Fibroblast of lung (primary cell): ENCODE measurements around the gene SCN1A. TPM values are rescaled to one million over a fixed set of nuclear protein-coding genes. Genes with fewer than 3 reads are reported as not detected.
A peak's percentile ranks its signal among the peaks of the same experiment; 100 is the strongest.

Experiments
- DNase-seq, 2 donors: peaks; one replicate each; pipeline versions ENCODE4 v3.0.0 to v3.0.0-alpha.2; 2010; ENCODE audit warnings: low read depth in 2 of 2
- H2AFZ ChIP-seq: 2 replicates; pipeline ENCODE4 v1.5.1; 2012; ENCODE audit warnings: low read length, control low read depth, inconsistent platforms
- H3K27ac ChIP-seq: 2 replicates; pipeline ENCODE4 v1.5.1; 2011; ENCODE audit warnings: low read length, control low read depth; ENCODE audit not compliant: insufficient read depth
- H3K27me3 ChIP-seq: 2 replicates; pipeline ENCODE4 v1.5.1; 2011; ENCODE audit warnings: mild to moderate bottlenecking, low read length; ENCODE audit not compliant: control insufficient read depth, insufficient read depth
- H3K36me3 ChIP-seq: 2 replicates; pipeline ENCODE4 v1.5.1; 2011; ENCODE audit warnings: low read length; ENCODE audit not compliant: control insufficient read depth, insufficient read depth
- H3K4me1 ChIP-seq: 2 replicates; pipeline ENCODE4 v1.5.1; 2011; ENCODE audit warnings: low read length; ENCODE audit not compliant: control insufficient read depth, insufficient read depth; ENCODE audit errors: extremely low read depth
- H3K4me2 ChIP-seq: 2 replicates; pipeline ENCODE4 v1.5.1; 2011; ENCODE audit warnings: low read length, control low read depth; ENCODE audit not compliant: insufficient read depth; ENCODE audit errors: extremely low read depth
- H3K4me3 ChIP-seq, 4 experiments: fragments of 200-600 bp in 1 of 4; sonication (generic) in 1 of 4; replicated peaks in 1 of 4; 2 replicates each; pipeline ENCODE4 v1.5.1; 2011 to 2016; ENCODE audit warnings: low read length in 4 of 4, low read depth in 3 of 4, mild to moderate bottlenecking in 3 of 4, control low read depth in 2 of 4, inconsistent platforms in 1 of 4, mixed read lengths in 1 of 4; ENCODE audit not compliant: insufficient read depth in 1 of 4; ENCODE audit errors: control extremely low read depth in 1 of 4
- H3K79me2 ChIP-seq: 2 replicates; pipeline ENCODE4 v1.5.1; 2012; ENCODE audit warnings: mild to moderate bottlenecking, low read length, inconsistent platforms; ENCODE audit not compliant: control insufficient read depth, insufficient read depth
- H3K9ac ChIP-seq: 2 replicates; pipeline ENCODE4 v1.5.1; 2011; ENCODE audit warnings: mild to moderate bottlenecking, low read length, control low read depth; ENCODE audit not compliant: insufficient read depth
- H3K9me3 ChIP-seq: 2 replicates; pipeline ENCODE4 v1.5.1; 2012; ENCODE audit warnings: low read depth, low read length; ENCODE audit not compliant: control insufficient read depth, insufficient read depth
- H4K20me1 ChIP-seq: 2 replicates; pipeline ENCODE4 v1.5.1; 2011; ENCODE audit warnings: low read length; ENCODE audit not compliant: control insufficient read depth, insufficient read depth; ENCODE audit errors: extremely low read depth
- EZH2 ChIP-seq: IDR thresholded peaks from 2 replicates; pipeline ENCODE4 v1.5.1; 2012; ENCODE audit warnings: low read length, control low read depth, mild to moderate bottlenecking; ENCODE audit errors: missing control alignments
- polyA plus RNA-seq, 2 donors: library from polyadenylated mRNA; depleted of rRNA in 1 of 2; stranded (reverse) in 1 of 2; unstranded in 1 of 2; fragments of >200 nt; gene quantifications; 2 replicates each; pipeline ENCODE4 v1.2.1, GENCODE V29; 2011 to 2012; ENCODE audit warnings: missing spikeins in 1 of 2
- total RNA-seq: library from RNA; depleted of rRNA; stranded (reverse); fragments of >200 nt; gene quantifications from 2 replicates; pipeline ENCODE4 v1.2.1, GENCODE V29; 2014
- TF ChIP-seq, protein P1 (sequence below), 2 donors: IDR thresholded peaks in 1 of 2; conservative IDR thresholded peaks in 1 of 2; 1 replicate in 1 of 2; 2 replicates in 1 of 2; pipeline ENCODE4 v1.5.1; 2011 to 2012; ENCODE audit warnings: low read length in 2 of 2, control low read depth in 1 of 2, inconsistent platforms in 1 of 2, low read depth in 1 of 2, mild to moderate bottlenecking in 1 of 2

Gene SCN1A
- total and polyA plus RNA-seq, 2 donors (not counting 1 experiment from before 2014, with no cell fraction given): 0.05 to 0.50 TPM

GRCh38 chr2:165969227-165969626, 158.6 kb downstream of the SCN1A start:
- peak in 1 of 2 donors; percentile 4 for DNase-seq
- H3K36me3 ChIP-seq: no peaks in the 10 kb centered on the region
- no peaks in the 10 kb centered on the region for H3K27me3 ChIP-seq
- H3K79me2 ChIP-seq: no peaks in the 10 kb centered on the region
- H3K27ac ChIP-seq: no peak overlapping the region
- no peaks in the 10 kb centered on the region for H3K4me1 ChIP-seq
- H3K9me3 ChIP-seq: no peaks in the 10 kb centered on the region
- H3K9ac ChIP-seq: no peak overlapping the region
- no peak overlapping the region for H3K4me3 ChIP-seq
- TF ChIP-seq, protein P1, sequence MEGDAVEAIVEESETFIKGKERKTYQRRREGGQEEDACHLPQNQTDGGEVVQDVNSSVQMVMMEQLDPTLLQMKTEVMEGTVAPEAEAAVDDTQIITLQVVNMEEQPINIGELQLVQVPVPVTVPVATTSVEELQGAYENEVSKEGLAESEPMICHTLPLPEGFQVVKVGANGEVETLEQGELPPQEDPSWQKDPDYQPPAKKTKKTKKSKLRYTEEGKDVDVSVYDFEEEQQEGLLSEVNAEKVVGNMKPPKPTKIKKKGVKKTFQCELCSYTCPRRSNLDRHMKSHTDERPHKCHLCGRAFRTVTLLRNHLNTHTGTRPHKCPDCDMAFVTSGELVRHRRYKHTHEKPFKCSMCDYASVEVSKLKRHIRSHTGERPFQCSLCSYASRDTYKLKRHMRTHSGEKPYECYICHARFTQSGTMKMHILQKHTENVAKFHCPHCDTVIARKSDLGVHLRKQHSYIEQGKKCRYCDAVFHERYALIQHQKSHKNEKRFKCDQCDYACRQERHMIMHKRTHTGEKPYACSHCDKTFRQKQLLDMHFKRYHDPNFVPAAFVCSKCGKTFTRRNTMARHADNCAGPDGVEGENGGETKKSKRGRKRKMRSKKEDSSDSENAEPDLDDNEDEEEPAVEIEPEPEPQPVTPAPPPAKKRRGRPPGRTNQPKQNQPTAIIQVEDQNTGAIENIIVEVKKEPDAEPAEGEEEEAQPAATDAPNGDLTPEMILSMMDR (conservative IDR thresholded peaks at IDR 0.05 in 1 of 2, IDR thresholded peaks at IDR 0.05 in 1 of 2; ENCODE audit: low read depth in 1 of 2, low read length in 2 of 2): no peak
- TF ChIP-seq EZH2: no peak
- no peak overlapping the region for H2AFZ ChIP-seq
- H3K4me2 ChIP-seq: no peak overlapping the region
- no peaks in the 10 kb centered on the region for H4K20me1 ChIP-seq

GRCh38 chr2:165967746-165968145, 160.1 kb downstream of the SCN1A start:
- Histone ChIP-seq H3K9me3 (no peaks in the 10 kb centered on the region), H3K79me2 (no peaks in the 10 kb centered on the region), H3K4me2 (no peak overlapping the region), H3K4me3 (no peak overlapping the region), H3K36me3 (no peaks in the 10 kb centered on the region), H3K27ac (no peak overlapping the region), H2AFZ (no peak overlapping the region), H3K27me3 (no peaks in the 10 kb centered on the region), H3K4me1 (no peaks in the 10 kb centered on the region), H3K9ac (no peak overlapping the region), H4K20me1 (no peaks in the 10 kb centered on the region)
- no peak for TF ChIP-seq EZH2
- TF ChIP-seq, protein P1 (conservative IDR thresholded peaks at IDR 0.05 in 1 of 2, IDR thresholded peaks at IDR 0.05 in 1 of 2; ENCODE audit: low read depth in 1 of 2, low read length in 2 of 2): no peak
- DNase-seq: no peak

GRCh38 chr2:165961818-165962217, 166.0 kb downstream of the SCN1A start:
- no peaks in the 10 kb centered on the region for H3K36me3 ChIP-seq
- DNase-seq: no peak
- no peak overlapping the region for H3K4me2 ChIP-seq
- H4K20me1 ChIP-seq: no peaks in the 10 kb centered on the region
- no peak overlapping the region for H3K4me3 ChIP-seq
- H3K27me3 ChIP-seq: no peaks in the 10 kb centered on the region
- TF ChIP-seq EZH2: no peak
- TF ChIP-seq, protein P1 (conservative IDR thresholded peaks at IDR 0.05 in 1 of 2, IDR thresholded peaks at IDR 0.05 in 1 of 2; ENCODE audit: low read depth in 1 of 2, low read length in 2 of 2): no peak
- no peaks in the 10 kb centered on the region for H3K79me2 ChIP-seq
- no peaks in the 10 kb centered on the region for H3K4me1 ChIP-seq
- no peak overlapping the region for H2AFZ ChIP-seq
- no peaks in the 10 kb centered on the region for H3K9me3 ChIP-seq
- H3K9ac ChIP-seq: no peak overlapping the region
- H3K27ac ChIP-seq: no peak overlapping the region
